Tibial nerve (tissue), 3 donors: ENCODE data around the gene MTCL1.

Experiments
- POLR2A ChIP-seq, 2 donors: fragments of 450-650 bp; IDR thresholded peaks; one replicate each; pipeline ENCODE4 v1.6.1; 2017; ENCODE audit warnings: antibody characterized with exemption in 2 of 2, mild to moderate bottlenecking in 2 of 2, moderate library complexity in 2 of 2
- TF ChIP-seq, protein P1 (sequence below), 5 experiments: fragments of 200-600 bp in 3 of 5; fragments of 450-650 bp in 2 of 5; sonication (generic) in 3 of 5; IDR thresholded peaks; one replicate each; pipeline ENCODE4 v1.5.1; 2016 to 2019; ENCODE audit warnings: antibody characterized with exemption in 5 of 5, mild to moderate bottlenecking in 3 of 5, moderate library complexity in 2 of 5

DNA sequence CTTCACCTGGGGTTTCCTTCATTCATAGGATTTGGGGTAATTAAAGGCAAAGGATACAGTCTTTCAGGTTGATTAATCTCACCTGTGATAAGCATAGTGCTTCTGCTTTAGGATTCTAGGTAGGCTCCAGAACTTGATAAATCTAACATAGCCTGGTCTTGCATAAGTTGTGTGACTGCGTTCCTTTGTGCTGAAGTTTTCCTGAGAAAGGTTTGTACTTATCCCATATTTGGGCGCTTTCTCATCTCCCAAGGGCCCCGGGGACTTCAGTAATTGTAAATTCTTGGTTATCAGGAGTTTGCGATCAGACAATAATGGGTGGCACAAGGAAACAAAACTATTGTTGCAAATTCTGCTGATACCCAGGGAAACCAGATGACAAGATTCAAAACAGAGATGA lies 53.1 kb downstream of the MTCL1 start:
- TF ChIP-seq, protein P1, sequence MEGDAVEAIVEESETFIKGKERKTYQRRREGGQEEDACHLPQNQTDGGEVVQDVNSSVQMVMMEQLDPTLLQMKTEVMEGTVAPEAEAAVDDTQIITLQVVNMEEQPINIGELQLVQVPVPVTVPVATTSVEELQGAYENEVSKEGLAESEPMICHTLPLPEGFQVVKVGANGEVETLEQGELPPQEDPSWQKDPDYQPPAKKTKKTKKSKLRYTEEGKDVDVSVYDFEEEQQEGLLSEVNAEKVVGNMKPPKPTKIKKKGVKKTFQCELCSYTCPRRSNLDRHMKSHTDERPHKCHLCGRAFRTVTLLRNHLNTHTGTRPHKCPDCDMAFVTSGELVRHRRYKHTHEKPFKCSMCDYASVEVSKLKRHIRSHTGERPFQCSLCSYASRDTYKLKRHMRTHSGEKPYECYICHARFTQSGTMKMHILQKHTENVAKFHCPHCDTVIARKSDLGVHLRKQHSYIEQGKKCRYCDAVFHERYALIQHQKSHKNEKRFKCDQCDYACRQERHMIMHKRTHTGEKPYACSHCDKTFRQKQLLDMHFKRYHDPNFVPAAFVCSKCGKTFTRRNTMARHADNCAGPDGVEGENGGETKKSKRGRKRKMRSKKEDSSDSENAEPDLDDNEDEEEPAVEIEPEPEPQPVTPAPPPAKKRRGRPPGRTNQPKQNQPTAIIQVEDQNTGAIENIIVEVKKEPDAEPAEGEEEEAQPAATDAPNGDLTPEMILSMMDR (IDR thresholded peaks at IDR 0.05) = no peak
- no peak for TF ChIP-seq POLR2A (IDR thresholded peaks at IDR 0.05)
